ENCODE results near the gene ANKRD11. TPM values are rescaled to one million over a fixed set of nuclear protein-coding genes. Genes with fewer than 3 reads are reported as not detected.

Gene ANKRD11
- polyA plus RNA-seq, 1 donor (not counting 4 experiments of a cell fraction or from before 2014, with no cell fraction given), result 30.1 TPM

DNA sequence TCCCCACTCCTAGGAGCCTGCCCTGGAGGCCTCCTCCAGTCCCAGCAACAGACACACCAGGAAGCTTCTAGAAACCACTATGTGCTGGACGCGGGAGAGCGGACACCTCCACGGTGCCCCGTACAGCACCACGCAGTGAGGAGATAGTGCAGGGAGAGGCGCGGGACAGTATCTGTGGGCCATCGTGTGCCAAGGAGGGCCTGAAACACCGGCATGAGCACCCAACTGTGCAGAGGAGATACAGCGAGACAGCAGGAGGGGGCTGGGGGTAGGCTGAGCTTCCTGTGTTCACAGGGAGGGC, 215.1 kb downstream of the ANKRD11 start:
- TF ChIP-seq, protein P1, sequence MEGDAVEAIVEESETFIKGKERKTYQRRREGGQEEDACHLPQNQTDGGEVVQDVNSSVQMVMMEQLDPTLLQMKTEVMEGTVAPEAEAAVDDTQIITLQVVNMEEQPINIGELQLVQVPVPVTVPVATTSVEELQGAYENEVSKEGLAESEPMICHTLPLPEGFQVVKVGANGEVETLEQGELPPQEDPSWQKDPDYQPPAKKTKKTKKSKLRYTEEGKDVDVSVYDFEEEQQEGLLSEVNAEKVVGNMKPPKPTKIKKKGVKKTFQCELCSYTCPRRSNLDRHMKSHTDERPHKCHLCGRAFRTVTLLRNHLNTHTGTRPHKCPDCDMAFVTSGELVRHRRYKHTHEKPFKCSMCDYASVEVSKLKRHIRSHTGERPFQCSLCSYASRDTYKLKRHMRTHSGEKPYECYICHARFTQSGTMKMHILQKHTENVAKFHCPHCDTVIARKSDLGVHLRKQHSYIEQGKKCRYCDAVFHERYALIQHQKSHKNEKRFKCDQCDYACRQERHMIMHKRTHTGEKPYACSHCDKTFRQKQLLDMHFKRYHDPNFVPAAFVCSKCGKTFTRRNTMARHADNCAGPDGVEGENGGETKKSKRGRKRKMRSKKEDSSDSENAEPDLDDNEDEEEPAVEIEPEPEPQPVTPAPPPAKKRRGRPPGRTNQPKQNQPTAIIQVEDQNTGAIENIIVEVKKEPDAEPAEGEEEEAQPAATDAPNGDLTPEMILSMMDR (optimal IDR thresholded peaks at IDR 0.05 in 1 of 3, IDR thresholded peaks at IDR 0.05 in 1 of 3, conservative IDR thresholded peaks at IDR 0.05 in 1 of 3; ENCODE audit: extremely low read depth in 1 of 3, insufficient read depth in 2 of 3, low read length in 3 of 3), result no peak
- no peak for TF ChIP-seq EZH2 (IDR thresholded peaks at IDR 0.05; ENCODE audit: low read length)
- Histone ChIP-seq H3K36me3 (ENCODE audit: control insufficient read depth in 2 of 2, extremely low read depth in 1 of 2, insufficient read depth in 2 of 2, low read length in 2 of 2) (peaks cover 28 to 49% of the 10 kb centered on the region in 2 experiments), H3K79me2 (ENCODE audit: control insufficient read depth, insufficient read depth, low read length) (peaks cover 20% of the 10 kb centered on the region), H3K4me2 (ENCODE audit: control insufficient read depth, extremely low read depth, insufficient read depth, low read depth, low read length) (no peak overlapping the region), H3K9ac (ENCODE audit: control insufficient read depth, extremely low read depth, insufficient read depth, low read length) (no peak overlapping the region), H3K9me1 (ENCODE audit: control insufficient read depth, extremely low read depth, insufficient read depth, low read length) (no peaks in the 10 kb centered on the region), H2AFZ (ENCODE audit: control insufficient read depth, low read length) (no peak overlapping the region), H3K27me3 (ENCODE audit: control insufficient read depth, extremely low read depth, insufficient read depth, low read length) (no peaks in the 10 kb centered on the region), H3K9me3 (ENCODE audit: control insufficient read depth, low read depth, low read length) (no peaks in the 10 kb centered on the region), H4K20me1 (ENCODE audit: control insufficient read depth, extremely low read depth, insufficient read depth, low read length) (peaks cover 6% of the 10 kb centered on the region), H3K27ac (ENCODE audit: control insufficient read depth, insufficient read depth, low read length) (no peak overlapping the region), H3K4me1 (ENCODE audit: control insufficient read depth, extremely low read depth, insufficient read depth, low read length) (no peaks in the 10 kb centered on the region), H3K4me3 (ENCODE audit: control insufficient read depth in 2 of 3, extremely low read depth in 1 of 3, insufficient read depth in 2 of 3, low read depth in 1 of 3, low read length in 3 of 3) (no peak overlapping the region)
- dilution Hi-C loops (cut with MboI; ENCODE audit: extremely low pct_ligation_motif_present, low sequenced_read_pairs), result no loop called here
- no peak for DNase-seq (ENCODE audit: low read depth, low spot score)
- no peak for FAIRE-seq

DNA sequence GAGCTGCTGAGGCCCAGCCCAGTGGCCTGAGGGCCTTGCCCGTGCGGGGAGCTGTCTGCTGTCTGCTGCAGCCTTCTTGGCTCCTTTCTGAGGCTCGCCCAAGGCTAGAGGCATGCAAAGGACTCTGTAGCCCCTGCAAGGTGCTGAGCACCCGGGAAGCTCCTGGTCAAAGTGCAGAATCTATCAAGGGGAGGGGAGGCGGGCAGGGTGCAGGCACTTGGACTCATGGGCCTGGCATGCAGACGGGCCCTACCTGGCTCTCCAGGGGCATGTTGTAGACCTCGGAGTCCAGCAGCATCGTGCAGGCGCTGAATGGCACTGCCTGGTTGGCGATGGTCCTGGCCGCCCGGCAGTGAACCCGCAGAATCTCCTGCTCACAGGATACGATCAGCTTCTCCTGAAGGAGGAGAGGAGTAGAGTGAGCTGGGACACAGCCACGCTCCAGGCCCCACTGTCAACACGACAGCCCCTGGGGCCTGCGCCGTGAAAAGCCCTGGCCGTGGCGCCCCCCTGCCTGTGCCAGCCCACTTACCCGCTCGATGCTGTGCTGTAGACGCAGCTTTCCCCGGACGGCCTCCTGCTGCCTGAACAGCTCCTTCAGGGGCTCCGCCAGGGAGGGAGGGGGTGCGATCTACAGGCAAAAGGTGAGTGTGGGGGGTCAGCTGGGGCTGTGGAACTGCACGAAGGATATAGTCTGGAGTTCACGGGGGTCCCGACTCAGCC, 215.6 kb downstream of the ANKRD11 start:
- no peak for FAIRE-seq
- TF ChIP-seq, protein P1 (optimal IDR thresholded peaks at IDR 0.05 in 1 of 3, IDR thresholded peaks at IDR 0.05 in 1 of 3, conservative IDR thresholded peaks at IDR 0.05 in 1 of 3; ENCODE audit: extremely low read depth in 1 of 3, insufficient read depth in 2 of 3, low read length in 3 of 3), result no peak
- TF ChIP-seq EZH2 (IDR thresholded peaks at IDR 0.05; ENCODE audit: low read length), result no peak
- H4K20me1 ChIP-seq (ENCODE audit: control insufficient read depth, extremely low read depth, insufficient read depth, low read length), result peaks cover 9% of the 10 kb centered on the region
- H3K4me2 ChIP-seq (ENCODE audit: control insufficient read depth, extremely low read depth, insufficient read depth, low read depth, low read length), result no peak overlapping the region
- no peaks in the 10 kb centered on the region for H3K27me3 ChIP-seq (ENCODE audit: control insufficient read depth, extremely low read depth, insufficient read depth, low read length)
- no peaks in the 10 kb centered on the region for H3K9me3 ChIP-seq (ENCODE audit: control insufficient read depth, low read depth, low read length)
- H3K36me3 ChIP-seq (ENCODE audit: control insufficient read depth in 2 of 2, extremely low read depth in 1 of 2, insufficient read depth in 2 of 2, low read length in 2 of 2), result peaks cover 32 to 53% of the 10 kb centered on the region in 2 experiments
- dilution Hi-C loops (cut with MboI; ENCODE audit: extremely low pct_ligation_motif_present, low sequenced_read_pairs), result no loop called here
- no peak overlapping the region for H3K9ac ChIP-seq (ENCODE audit: control insufficient read depth, extremely low read depth, insufficient read depth, low read length)
- H3K4me3 ChIP-seq (ENCODE audit: control insufficient read depth in 2 of 3, extremely low read depth in 1 of 3, insufficient read depth in 2 of 3, low read depth in 1 of 3, low read length in 3 of 3), result no peak overlapping the region
- H2AFZ ChIP-seq (ENCODE audit: control insufficient read depth, low read length), result no peak overlapping the region
- no peaks in the 10 kb centered on the region for H3K4me1 ChIP-seq (ENCODE audit: control insufficient read depth, extremely low read depth, insufficient read depth, low read length)
- H3K9me1 ChIP-seq (ENCODE audit: control insufficient read depth, extremely low read depth, insufficient read depth, low read length), result no peaks in the 10 kb centered on the region
- DNase-seq (ENCODE audit: low read depth, low spot score), result no peak
- no peak overlapping the region for H3K27ac ChIP-seq (ENCODE audit: control insufficient read depth, insufficient read depth, low read length)
- peaks cover 20% of the 10 kb centered on the region for H3K79me2 ChIP-seq (ENCODE audit: control insufficient read depth, insufficient read depth, low read length)
